Left lung (tissue), 14 donors: ENCODE results near the gene ZC3H12A. TPM values are rescaled to one million over a fixed set of nuclear protein-coding genes. Genes with fewer than 3 reads are reported as not detected.

Experiments
- ATAC-seq: fragments of 200-7000 bp; cut with Tn5 transposase; one replicate; pipeline ENCODE4 v1.9.1; 2020; ENCODE audit warnings: moderate library complexity
- DNase-seq, 4 donors: peaks; one replicate each; pipeline ENCODE4 v3.0.0-alpha.2; 2013 to 2020
- H3K27ac ChIP-seq, 2 donors: fragments of 200-600 bp; sonication (generic) in 1 of 2; one replicate each; pipeline versions ENCODE4 v1.5.0 to v1.8.0; 2020 to 2021
- H3K27me3 ChIP-seq, 2 donors: fragments of 200-600 bp; sonication (generic) in 1 of 2; one replicate each; pipeline versions ENCODE4 v1.5.0 to v1.8.0; 2020 to 2021
- H3K36me3 ChIP-seq, 2 donors: fragments of 200-600 bp; sonication (generic) in 1 of 2; one replicate each; pipeline versions ENCODE4 v1.5.0 to v1.8.0; 2020 to 2021
- H3K4me1 ChIP-seq, 2 donors: fragments of 200-600 bp; one replicate each; pipeline ENCODE4 v1.8.0; 2021
- H3K4me3 ChIP-seq, 2 donors: fragments of 200-600 bp; sonication (generic) in 1 of 2; one replicate each; pipeline versions ENCODE4 v1.5.0 to v1.8.0; 2020 to 2021; ENCODE audit warnings: mild to moderate bottlenecking in 1 of 2
- H3K9me3 ChIP-seq, 2 donors: fragments of 200-600 bp; sonication (generic) in 1 of 2; one replicate each; pipeline versions ENCODE4 v1.5.0 to v1.8.0; 2020 to 2021
- intact Hi-C, 2 donors: fragments of 100-400 bp; cut with DNase I; formaldehyde crosslinking; loops; one replicate each; pipeline versions ENCODE4 v1.11.2 to v1.14.2; 2022
- long read RNA-seq, 12 donors: library from polyadenylated mRNA in 2 of 12; unstranded in 2 of 12; transcript quantifications; one replicate each; pipeline ENCODE4 v2.0.0 and lab custom pipeline, GENCODE V29; 2019 to 2026
- polyA plus RNA-seq, 6 donors: library from polyadenylated mRNA; unstranded; fragments of 120-200 nt; gene quantifications; one replicate each; pipeline ENCODE4 v1.2.1, GENCODE V29; 2013; ENCODE audit not compliant: insufficient read length in 6 of 6
- total RNA-seq, 2 donors: library from RNA; stranded (reverse); fragmentation: NEBNext Ultra II Directional; extraction: Animal tissue kit (Norgen Biotek cat#: 25700); gene quantifications; one replicate each; pipeline ENCODE4 v1.2.1, GENCODE V29; 2021
- TF ChIP-seq, protein P1 (sequence below), 2 donors: fragments of 200-600 bp; sonication (generic) in 1 of 2; IDR thresholded peaks; one replicate each; pipeline versions ENCODE4 v1.5.0 to v1.8.0; 2021; ENCODE audit warnings: antibody characterized with exemption in 2 of 2
- donor health status: DM: no; HTN: yes; CAD: no.
- donor health status: DM: no; HTN: no; CAD: no.

Gene ZC3H12A
- 10 to 100 TPM; 10.2 to 28.0 TPM for total RNA-seq
- polyA plus RNA-seq, result 1 to 10 TPM; 1.1 to 3.2 (median 1.9) TPM
- long read RNA-seq, donor 1, partial matches to known transcripts, result 0 of 1 reads
- long read RNA-seq, donor 1, other reads (novel, unspliced or antisense), result 0 of 1 reads
- long read RNA-seq, donor 2, result 0 reads
- long read RNA-seq, donor 3, result 0 reads
- long read RNA-seq, donor 4, partial matches to known transcripts, result 1 of 1 reads
- long read RNA-seq, donor 4, other reads (novel, unspliced or antisense), result 0 of 1 reads
- long read RNA-seq, donor 5, result 0 reads
- long read RNA-seq, donor 6, result 0 reads
- long read RNA-seq, donor 7, result 0 reads
- long read RNA-seq, donor 8, partial matches to known transcripts, result 0 of 1 reads
- long read RNA-seq, donor 8, other reads (novel, unspliced or antisense), result 0 of 1 reads
- long read RNA-seq, donor 9, result 0 reads
- long read RNA-seq, donor 10, partial matches to known transcripts, result 2 of 4 reads
- long read RNA-seq, donor 10, other reads (novel, unspliced or antisense), result 0 of 4 reads
- long read RNA-seq, donor 11, result 0 reads
- long read RNA-seq, donor 12, result 0 reads

GRCh38 chr1:37474046-37474696 is at the start of gene ZC3H12A:
ZC3H12A (plus strand) TSS chr1:37474580; CDS start chr1:37475497, 917 bp downstream.
- intact Hi-C loops, result no loop called here
- H3K4me1 ChIP-seq, result peaks cover 45 to 73% of the 10 kb centered on the region in 2 donors
- no peaks in the 10 kb centered on the region for H3K9me3 ChIP-seq
- H3K36me3 ChIP-seq, result peaks cover 0 to 35% of the 10 kb centered on the region in 2 donors
- H3K4me3 ChIP-seq, result peak within 1 kb of the TSS; percentile 82 to 94
- TF ChIP-seq, protein P1, sequence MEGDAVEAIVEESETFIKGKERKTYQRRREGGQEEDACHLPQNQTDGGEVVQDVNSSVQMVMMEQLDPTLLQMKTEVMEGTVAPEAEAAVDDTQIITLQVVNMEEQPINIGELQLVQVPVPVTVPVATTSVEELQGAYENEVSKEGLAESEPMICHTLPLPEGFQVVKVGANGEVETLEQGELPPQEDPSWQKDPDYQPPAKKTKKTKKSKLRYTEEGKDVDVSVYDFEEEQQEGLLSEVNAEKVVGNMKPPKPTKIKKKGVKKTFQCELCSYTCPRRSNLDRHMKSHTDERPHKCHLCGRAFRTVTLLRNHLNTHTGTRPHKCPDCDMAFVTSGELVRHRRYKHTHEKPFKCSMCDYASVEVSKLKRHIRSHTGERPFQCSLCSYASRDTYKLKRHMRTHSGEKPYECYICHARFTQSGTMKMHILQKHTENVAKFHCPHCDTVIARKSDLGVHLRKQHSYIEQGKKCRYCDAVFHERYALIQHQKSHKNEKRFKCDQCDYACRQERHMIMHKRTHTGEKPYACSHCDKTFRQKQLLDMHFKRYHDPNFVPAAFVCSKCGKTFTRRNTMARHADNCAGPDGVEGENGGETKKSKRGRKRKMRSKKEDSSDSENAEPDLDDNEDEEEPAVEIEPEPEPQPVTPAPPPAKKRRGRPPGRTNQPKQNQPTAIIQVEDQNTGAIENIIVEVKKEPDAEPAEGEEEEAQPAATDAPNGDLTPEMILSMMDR (IDR thresholded peaks at IDR 0.05), result no peak
- peak; percentile 82 to 98 (median 93) for DNase-seq
- ATAC-seq, result peak; percentile 81
- H3K27ac ChIP-seq, result peak within 1 kb of the TSS; percentile 94 to 96
- no peaks in the 10 kb centered on the region for H3K27me3 ChIP-seq

GRCh38 chr1:37425221-37425620 is 49.2 kb upstream of the ZC3H12A start:
- TF ChIP-seq, protein P1 (IDR thresholded peaks at IDR 0.05), result no peak
- no peaks in the 10 kb centered on the region for H3K36me3 ChIP-seq
- intact Hi-C loops, result no loop called here
- H3K27me3 ChIP-seq, result peaks cover 0 to 27% of the 10 kb centered on the region in 2 donors
- DNase-seq (no peak), ATAC-seq (no peak)
- H3K9me3 ChIP-seq, result no peaks in the 10 kb centered on the region
- H3K4me1 ChIP-seq, result no peaks in the 10 kb centered on the region
- H3K4me3 ChIP-seq, result no peak overlapping the region
- H3K27ac ChIP-seq, result no peak overlapping the region

DNA sequence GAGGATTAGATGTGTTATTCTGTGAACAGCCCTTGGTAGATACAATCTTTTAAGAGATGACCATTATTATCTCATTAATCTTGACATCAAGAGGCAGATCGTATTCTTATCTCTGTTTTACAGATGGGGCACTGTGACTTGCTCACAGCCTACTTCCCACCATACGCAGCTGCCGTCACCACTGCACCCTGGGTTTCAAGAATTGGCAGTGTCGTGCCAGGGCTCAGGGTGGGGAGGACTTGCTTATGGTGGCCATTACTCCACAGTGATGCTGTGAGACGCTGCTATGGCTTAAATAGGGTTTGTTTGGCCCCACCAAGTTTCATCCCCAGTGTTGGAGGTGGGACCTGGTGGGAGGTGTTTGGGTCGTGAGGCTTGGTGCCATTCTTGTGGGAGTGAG is 45.4 kb upstream of the ZC3H12A start:
- no peak for DNase-seq
- no peaks in the 10 kb centered on the region for H3K4me1 ChIP-seq
- H3K9me3 ChIP-seq, result no peaks in the 10 kb centered on the region
- H3K27ac ChIP-seq, result no peak overlapping the region
- intact Hi-C loops, result no loop called here
- TF ChIP-seq, protein P1 (IDR thresholded peaks at IDR 0.05), result no peak
- peaks cover 0 to 51% of the 10 kb centered on the region in 2 donors for H3K27me3 ChIP-seq
- no peaks in the 10 kb centered on the region for H3K36me3 ChIP-seq
- H3K4me3 ChIP-seq, result no peak overlapping the region
- no peak for ATAC-seq

- Histone ChIP-seq H3K4me3 (no peak overlapping the region), H3K36me3 (no peaks in the 10 kb centered on the region), H3K4me1 (no peaks in the 10 kb centered on the region), H3K9me3 (no peaks in the 10 kb centered on the region), H3K27me3 (peaks cover 0 to 50% of the 10 kb centered on the region in 2 donors), H3K27ac (no peak overlapping the region)
- no peak for ATAC-seq
- TF ChIP-seq, protein P1 (IDR thresholded peaks at IDR 0.05), result no peak
- intact Hi-C loops, result loop anchor here in 1 of 2 donors (10.0 kb wide), 2 partner anchors 726 to 856 kb away; no protein-coding TSS in a partner anchor
- DNase-seq, result no peak
Observed at GRCh38 chr1:37430103-37430985, 44.0 kb upstream of the ZC3H12A start.
